Measurements from ENCODE around the gene MTCP1.

Gene MTCP1, protein sequence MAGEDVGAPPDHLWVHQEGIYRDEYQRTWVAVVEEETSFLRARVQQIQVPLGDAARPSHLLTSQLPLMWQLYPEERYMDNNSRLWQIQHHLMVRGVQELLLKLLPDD

DNA sequence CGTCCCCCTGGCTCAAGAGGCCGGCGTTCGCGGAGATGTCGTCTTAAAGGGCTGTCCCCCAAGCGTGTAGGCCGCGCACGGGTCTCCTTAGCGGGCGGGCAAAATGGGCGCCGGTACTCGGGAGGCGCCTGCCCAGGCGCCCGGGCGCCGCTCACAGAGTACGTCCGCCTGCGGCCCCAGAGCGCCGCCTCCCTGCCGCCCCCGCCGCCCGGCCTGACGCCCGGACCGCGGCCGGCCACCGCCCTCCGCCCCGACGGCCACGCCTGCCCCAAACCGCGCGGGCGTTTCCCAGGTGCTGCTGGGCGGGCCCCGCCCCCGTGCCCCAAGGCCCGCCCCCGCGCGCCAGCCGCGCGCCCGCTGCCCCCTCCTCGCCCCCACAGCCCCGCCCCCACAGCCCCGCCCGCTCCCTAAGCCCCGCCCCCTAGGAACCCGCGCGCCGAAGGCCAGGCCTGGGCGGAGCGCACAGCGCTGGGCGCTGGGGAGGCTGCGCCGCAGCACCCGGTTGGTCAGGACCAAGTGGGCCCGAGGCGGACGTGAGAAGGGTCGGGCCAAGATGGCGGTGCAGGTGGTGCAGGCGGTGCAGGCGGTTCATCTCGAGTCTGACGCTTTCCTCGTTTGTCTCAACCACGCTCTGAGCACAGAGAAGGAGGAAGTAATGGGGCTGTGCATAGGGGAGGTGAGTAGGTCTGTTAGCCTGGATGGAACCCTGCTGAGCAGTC, at the start of gene MTCP1, which contains the start of the genes BRCC3 and CMC4:
Gene MTCP1 (minus strand): TSS at position 162 of the 719 bp plus-strand sequence. CDS start 5,126 bp downstream, outside the sequence.
Gene BRCC3 (plus strand): TSS at position 534 of the 719 bp plus-strand sequence. CDS start 20 bp downstream, at position 554.
Gene CMC4 (minus strand): TSS at position 162 of the 719 bp plus-strand sequence. CDS start 7,113 bp downstream, outside the sequence.
- peak; percentile 84 for DNase-seq (ENCODE audit: low spot score)

DNA sequence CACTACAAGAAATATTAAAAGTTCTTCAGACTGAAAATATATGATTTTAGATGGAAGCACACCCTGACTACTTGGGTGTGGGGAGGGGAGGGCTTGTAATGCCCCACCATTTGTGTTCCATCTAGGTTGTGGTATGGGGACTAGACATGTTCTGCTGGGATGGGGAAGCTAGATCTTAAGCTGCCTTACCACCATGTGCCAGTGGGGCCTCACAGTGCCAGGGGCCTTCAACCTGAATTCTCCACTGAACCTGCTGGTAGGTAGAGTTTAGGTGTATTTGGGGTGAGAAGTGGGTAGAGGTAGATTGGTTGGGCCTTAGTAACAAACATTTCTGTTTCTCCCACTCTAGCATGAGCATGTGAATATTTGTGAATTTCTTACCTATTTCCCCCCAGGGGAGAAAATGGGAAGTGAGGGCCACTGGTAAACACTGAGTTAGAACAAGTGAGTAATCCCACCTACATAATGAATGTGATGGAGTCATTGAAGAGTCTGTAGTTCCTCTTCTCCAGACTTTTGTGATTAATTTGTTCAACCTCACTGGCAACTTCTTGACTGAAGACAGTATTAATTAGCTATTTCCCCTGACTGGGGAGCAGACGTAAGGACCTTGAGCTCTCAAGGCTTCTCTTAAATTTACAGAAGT, 44.4 kb upstream of the MTCP1 start:
- DNase-seq (ENCODE audit: low spot score): no peak

DNA sequence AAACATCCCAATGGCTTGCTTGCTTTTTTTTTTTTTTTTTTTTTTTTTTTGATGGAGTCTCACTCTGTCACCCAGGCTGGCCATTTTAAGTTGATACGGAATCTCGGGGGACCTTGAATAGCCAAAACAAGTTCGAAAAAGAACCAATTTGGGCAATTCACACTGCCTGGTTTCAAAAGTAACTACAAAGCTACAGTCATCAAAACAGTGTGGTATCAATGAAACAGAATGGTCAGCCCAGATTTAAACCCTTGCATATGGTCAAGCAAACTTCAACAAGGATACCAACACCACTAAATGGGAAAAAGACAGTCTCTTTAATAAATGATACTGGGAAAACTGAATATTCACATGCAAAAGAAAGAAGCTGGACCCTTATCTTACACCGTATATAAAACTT, 42.2 kb upstream of the MTCP1 start:
- no peak for DNase-seq (ENCODE audit: low spot score)

DNA sequence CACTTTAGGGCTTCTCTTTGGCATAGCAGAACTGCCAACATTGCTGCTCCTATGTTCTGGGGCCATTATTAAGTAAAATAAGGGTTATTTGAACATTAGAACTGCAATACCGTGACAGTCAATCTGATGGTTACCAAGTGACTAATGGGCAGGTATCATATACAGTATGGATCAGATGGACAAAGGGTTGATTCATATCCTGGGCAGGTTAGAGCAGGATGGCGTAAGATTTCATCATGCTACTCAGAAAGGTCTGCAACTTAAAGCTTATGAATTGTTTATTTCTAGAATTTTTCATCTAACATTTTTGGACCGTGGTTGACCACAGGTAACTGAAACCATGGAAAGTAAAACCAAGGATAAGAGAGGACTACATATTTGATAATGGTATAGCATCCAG, 41.2 kb upstream of the MTCP1 start:
- no peak for DNase-seq (ENCODE audit: low spot score)

DNA sequence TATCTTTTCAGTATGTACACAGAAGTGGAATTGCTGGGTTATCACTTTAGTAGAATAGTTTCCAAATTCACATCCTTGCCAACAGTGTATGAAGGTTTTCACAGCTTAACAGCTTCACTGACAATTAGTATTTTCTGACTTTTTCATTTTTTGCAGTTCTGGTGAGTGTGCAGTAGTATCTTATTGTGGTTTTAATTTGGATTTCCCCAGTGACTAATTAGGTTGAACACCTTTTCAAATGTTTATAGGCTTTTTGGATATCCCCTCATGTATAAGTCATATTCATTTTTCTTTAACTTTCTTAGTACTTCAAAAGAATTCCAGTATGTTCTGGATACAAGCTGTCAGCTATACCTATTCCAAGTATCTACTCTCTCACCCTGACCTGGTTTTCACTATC, 37.5 kb upstream of the MTCP1 start:
- DNase-seq (ENCODE audit: low spot score): no peak

DNA sequence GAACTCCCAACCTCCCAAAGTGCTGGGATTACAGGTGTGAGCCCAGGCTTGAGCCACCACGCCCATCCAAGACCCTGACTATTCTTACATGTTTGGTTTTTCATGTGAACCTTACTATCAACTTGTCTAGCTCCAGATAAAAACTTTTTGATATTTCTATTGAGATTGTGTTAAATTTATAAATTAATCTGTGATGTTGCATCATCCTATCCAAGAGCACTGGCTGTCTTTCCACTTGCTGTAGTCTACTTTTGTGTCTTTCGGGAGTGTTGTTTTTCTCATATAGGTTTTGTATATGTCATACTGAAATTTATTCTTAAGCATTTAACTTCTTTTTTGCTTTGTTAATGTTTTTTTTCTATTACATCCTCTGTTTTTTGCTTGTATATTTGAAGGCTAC, 35.0 kb upstream of the MTCP1 start:
- no peak for DNase-seq (ENCODE audit: low spot score)

DNA sequence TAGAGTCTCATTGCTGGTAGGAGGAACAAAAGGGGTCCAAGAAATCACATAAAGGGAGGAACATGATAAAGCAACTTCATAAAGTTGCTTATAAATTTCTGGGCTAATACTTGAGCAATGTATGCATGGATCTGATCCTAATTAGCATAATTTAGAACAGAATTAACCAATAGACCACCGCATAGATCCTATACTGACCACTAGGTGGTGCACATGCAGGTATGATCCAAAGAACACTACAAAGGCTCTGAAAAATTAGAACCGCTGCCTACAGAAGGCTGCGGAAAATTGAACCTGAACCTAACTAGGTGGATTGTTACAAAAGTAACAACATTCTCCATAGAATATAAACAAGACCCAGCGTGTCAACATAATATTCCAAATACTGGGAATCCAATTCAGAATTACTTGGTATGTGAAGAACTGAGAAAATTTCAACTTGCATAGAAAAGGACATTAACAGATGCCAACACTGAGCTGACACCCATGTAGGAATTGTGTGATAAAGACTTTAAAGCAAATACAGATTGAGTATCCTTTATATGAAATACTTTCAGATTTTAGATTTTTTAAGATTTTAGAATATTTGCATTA, 23.6 kb upstream of the MTCP1 start:
- DNase-seq (ENCODE audit: low spot score): no peak

DNA sequence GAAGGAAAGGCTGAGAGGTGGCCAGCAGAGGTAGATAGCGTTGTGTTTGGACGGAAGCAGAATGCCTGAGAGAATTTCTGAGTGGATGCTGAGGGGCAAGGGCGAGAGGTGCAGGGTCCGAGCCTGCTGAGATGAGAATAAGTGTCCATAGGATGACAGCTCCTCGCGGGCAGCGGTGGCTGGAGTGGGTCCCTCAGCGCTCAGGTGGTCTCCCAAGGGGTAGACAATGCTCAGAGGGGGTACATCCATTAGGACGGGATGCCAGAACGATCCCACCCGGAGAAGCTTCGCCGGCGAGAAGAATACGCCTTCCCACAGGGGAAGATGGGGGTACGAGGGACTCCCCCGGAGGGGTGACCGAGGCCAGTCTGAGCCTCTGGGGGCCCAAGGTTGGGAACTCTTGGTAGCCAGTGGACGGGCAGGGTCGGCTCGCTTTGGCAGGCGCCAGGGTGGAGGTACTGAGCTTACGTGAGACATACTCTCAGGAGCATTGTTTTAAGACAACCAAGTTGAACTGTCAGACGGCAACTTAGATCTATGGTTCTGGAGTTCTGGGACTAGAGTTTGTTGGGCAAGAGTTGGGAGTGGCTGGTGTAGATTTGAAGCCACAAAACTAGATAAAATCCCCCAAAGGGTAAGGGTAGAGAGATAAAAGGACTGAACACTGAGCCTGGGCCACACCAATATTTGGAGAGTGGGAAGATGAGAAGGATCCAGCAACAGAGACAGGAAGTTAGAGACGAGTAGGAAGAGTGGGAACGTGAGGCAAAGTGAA, 16.2 kb upstream of the MTCP1 start:
- no peak for DNase-seq (ENCODE audit: low spot score)

DNA sequence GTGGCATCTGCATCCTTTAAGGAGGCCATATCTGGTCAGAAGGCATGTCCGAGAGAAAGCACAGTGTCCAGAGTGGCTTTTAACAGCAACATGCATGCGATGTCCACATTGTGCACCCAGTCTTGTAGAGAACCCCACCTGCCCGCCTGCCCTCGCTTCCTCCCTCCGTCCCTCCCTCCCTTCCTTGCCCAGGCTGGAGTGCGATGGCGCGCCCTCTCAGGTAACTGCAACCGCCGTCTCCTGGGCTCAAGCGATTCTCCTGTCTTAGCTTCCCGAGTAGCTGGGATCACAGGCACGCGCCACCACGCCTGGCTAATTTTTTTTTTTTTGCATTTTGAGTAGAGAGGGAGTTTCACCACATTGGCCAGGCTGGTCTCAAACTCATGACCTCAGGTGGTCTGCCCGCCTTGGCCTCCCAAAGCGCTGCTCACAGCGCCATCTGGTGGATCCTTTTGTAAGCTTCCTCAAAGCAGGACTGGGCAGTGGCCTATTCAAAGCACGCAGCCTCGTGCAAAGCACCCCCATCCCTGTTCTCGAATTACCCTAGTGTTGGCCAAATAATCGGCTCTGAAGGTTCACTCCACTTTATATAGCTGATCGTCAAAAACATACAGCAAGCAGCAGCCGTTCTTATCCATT, 15.4 kb upstream of the MTCP1 start:
- DNase-seq (ENCODE audit: low spot score): no peak

DNA sequence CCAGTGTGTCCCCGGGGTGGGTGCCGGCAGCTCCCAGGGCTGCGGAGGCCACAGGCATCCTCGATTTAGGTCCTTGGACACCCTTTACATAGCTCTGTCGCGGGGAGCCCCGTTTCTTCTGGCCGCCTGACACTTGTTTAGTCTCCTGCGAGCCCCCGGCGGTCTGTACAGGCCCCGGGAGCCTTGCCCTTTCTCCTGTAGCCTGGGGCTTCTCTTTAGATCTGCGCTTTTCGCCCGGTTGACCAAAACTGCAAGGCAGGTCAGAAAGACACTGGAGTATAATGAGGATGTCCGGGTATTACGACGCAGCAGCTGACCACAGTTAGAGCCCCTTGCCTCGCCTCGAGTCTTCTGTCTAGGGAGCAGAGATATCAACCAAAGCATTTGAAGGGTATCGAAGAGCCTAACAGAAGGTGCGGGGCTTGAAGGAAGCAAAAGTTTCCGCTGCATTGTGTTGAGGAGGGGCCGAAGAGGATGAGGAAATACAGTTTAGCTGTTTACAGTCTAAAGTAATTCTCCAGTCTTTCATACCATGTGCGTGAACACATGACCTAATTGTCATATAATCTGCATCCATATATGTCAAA, 851 bp upstream of the MTCP1 start:
- no peak for DNase-seq (ENCODE audit: low spot score)

DNA sequence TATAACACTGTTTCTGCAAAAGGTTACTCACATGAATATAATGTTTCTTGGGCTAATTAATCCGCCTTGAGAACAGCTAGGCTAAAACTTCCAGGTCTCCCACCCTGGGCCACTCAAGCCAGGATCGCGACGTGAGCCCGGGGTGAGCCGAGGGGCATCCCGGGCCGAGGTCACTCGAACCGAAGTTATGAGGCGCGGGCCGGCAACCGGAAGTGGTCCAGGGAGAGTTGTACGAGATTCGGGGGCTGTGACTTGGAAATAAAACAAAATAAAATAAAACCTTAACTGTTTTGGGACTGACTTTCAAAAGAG, 317 bp downstream of the MTCP1 start:
- DNase-seq (ENCODE audit: low spot score): no peak

DNA sequence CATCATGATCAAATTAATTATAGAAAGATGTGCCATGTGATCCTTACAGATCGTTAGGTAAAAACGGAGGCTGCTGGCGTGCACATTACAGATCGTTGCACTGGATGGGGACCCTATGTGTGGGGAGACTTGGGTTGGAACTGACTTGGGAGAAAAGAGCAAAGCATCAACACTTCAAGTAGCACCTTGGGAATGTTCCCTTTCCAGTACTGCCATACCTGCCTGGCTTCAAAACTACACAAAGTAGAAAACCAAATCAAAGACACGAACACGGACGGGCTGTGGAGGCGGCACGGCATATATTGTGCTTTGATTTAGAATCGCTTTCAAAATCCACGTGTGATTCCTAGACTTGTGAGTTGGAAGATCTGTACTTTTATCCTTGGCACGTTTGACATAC, 898 bp downstream of the MTCP1 start:
- DNase-seq (ENCODE audit: low spot score): no peak

DNA sequence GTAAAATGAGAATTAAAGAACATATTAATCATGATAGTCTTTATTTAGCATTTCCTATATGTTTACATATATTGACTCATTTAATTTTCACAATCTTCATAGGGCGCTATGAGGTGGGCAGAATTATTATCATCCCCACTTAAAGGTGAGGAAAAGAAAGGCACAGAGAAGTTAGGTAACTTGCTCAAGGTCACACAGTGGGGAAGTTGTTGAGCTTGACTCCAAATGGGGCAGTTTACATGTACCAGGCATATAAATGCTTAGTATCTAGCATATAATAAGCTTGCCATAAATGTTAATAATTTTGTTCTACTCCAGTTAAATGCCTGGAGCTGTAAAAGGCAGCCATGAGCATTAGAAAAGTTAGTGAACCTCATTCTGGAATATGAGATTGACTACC, 1.5 kb downstream of the MTCP1 start:
- DNase-seq (ENCODE audit: low spot score): no peak

DNA sequence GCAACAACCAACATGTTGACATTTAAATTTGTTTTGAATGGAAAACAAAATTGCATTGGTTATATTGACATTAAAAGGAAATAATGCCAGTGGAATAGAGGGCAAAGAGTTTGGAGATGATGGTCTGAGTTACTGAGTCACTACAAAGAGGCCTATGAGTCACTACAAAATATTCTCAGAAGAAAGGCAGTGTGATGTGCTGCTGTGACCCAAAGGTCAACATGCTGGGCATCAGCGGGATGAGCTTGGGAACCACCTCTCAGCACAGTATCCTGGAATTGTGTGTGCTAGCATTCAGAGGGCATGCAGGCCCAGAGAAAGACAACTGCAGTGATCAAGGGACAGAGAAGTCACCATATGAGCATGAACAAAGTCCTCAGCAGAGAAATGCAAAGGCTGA, 2.8 kb downstream of the MTCP1 start:
- no peak for DNase-seq (ENCODE audit: low spot score)

DNA sequence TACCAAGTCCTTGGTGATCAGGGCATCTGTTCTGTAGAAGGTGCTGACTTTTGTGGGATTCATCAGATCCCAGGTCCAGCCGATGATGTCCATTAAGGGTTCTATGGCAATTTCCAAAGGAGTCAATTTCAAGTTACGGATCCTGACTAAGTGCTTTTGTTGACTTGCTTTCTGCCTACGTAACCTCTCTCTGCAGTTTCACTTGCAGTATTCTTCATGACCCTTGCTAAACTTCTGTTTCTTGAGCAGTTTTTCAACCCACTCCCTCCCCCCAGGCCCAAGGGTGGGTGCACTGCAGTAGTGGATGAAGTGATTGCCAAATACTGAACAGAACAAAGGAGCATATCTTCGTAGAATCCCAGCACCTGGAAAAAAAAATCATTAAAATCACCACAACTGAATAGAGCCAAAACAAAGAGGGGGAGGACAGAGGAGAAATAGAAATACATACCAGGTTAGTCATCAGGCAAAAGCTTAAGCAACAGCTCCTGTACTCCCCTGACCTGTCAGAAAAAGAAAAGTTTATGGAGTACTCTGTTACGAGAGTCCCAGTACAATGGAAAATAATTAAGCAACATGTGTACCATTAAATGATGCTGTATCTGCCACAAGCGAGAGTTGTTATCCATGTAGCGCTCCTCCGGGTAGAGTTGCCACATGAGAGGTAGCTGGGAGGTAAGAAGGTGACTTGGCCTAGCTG, 5.8 kb downstream of the MTCP1 start:
- DNase-seq (ENCODE audit: low spot score): no peak

DNA sequence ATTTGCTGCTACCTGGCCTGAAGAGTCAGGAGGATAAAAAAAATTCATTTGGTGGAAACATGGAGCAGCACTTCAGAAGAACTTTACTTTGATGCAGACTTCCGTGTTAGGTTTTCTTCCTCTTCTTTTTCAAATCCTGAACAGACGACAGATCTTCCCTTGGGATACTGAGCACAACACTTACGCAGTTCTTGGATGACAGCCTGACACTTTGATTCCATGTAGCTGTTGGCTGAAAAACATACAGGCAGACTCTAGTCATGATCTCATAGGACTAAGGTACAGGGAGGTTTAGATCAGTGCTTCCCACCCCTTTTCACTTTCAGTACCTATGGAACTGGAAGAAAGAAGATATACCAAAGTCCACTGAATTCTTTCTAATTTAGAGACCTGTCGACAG, 9.2 kb downstream of the MTCP1 start:
- DNase-seq (ENCODE audit: low spot score): no peak

DNA sequence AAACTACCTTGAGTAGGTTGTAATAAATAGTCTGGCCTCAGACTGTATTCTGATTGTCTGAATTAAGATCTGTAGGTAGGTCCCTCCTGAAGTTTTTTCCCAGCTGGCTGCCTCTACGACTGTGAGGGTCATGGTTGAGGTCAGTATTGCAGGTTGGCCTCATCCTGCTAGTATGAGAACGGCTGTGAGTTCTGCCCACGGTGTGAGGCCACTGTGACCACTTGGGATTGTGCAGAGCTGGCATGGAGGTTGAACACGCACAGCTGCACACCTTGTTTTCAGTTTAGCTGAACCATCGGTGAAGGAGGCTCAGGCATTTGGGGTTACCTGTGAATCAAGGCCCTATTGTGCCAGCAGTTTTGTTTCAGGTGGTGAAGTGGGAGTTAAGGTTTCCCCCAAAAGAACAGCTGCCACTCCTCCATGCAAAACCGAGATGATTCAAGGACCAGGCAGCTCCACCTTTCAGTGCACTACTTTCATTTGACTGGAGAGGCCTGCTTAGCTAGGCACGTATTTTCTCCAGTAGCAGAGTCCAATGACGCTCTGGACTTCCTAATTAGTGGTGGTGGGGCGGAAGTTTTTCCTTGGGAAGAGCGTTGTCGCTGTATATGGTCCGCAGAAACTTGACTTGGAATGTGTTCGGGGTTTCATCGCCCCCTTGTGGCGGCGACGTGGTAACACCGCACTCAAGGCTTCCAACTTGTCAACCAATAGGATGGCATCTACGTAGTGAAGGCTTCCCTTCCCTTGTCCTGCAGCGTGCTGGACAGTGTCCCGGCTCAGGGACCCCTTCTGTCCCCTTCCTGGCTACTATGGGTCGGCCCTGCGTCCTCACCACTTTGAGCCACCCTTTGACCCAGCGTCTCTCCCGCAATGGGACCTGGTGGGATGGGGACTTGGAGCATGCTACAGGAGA, 13.8 kb downstream of the MTCP1 start:
- peak; percentile 65 for DNase-seq (ENCODE audit: low spot score)

DNA sequence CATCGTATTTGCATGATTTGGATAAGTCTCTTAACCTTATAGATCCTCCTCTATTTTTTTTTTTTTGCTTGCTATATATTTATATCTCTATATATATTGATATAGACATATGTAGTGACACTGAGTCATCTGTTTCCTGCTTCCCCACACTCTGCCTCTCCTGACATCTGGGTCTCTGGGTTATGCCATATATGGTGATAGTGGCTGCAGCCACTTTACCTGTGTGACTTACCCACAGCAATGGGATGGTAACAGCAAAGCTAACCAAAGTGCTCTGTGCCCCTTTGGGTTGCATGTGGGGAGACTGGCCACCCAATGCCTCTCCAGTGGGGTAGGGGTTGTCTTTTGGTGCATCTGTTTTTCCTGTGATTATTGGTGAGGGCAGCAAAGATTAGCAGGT, 14.5 kb downstream of the MTCP1 start:
- DNase-seq (ENCODE audit: low spot score): no peak

DNA sequence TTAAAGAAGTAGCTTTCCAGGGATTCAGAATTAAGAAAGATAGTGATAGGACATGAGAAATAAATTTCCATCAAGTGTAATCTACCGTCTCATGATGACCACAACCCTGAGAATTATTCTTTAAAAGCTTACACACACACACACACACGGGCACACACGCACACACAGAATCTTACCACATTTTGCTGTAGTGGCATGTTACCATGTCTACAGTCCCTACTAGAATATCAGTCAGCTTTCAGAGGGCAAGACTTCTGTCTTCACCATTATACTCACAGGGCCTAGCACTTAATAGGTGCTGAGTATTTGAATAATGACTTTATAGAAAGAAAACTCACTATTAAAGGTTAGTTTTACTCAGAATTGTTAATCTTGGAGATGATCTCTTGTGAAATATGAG, 15.4 kb downstream of the MTCP1 start:
- DNase-seq (ENCODE audit: low spot score): no peak

DNA sequence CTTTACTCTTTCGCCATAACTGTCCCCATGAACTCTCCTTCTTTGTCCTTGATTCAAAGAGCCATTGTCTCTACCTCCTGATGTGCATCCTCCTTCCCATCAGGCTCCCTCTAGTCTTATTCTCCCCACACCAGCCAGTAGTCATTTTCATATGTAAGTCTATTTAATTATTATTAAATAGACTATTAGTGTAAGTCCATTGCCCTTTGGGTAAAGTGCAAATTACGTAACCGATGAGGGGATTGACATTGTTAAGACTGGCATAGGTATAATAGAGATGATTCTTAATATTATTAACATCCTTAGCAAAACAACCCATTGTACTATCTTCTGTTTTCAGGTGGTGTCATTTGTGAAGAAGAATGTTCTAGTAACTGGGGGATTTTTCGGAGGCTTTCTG, 16.7 kb downstream of the MTCP1 start:
- no peak for DNase-seq (ENCODE audit: low spot score)

All from Ammon's horn (tissue), 1 donor.